Neural progenitor cell (in vitro differentiated cells): ENCODE data around the gene VGLL2. TPM values are rescaled to one million over a fixed set of nuclear protein-coding genes. Genes with fewer than 3 reads are reported as not detected.
"Not testable (repeated sequence)": the region's sequence is repeated elsewhere in the genome, so short reads cannot be mapped to it uniquely, and the experiment has no call there.

Experiments used
- DNase-seq: peaks from one replicate; pipeline ENCODE4 v3.0.0-alpha.2; 2016; ENCODE audit warnings: low spot score
- H2AFZ ChIP-seq: fragments of 200-600 bp; sonication (generic); replicated peaks from 2 replicates; pipeline ENCODE4 v1.6.1; 2016; ENCODE audit warnings: antibody characterized with exemption
- H3F3A ChIP-seq: fragments of 200-600 bp; sonication (generic); 2 replicates; pipeline ENCODE4 v1.6.1; 2016; ENCODE audit warnings: antibody characterized with exemption, low read depth
- H3K27ac ChIP-seq: fragments of 200-600 bp; sonication (generic); 2 replicates; pipeline ENCODE4 v1.5.1; 2016; ENCODE audit warnings: mild to moderate bottlenecking
- H3K27me3 ChIP-seq: fragments of 200-600 bp; sonication (generic); 2 replicates; pipeline ENCODE4 v1.6.1; 2016; ENCODE audit warnings: mild to moderate bottlenecking, moderate library complexity
- H3K36me3 ChIP-seq: fragments of 200-600 bp; sonication (generic); 2 replicates; pipeline ENCODE4 v1.5.1; 2016
- H3K4me1 ChIP-seq: fragments of 200-600 bp; sonication (generic); 2 replicates; pipeline ENCODE4 v1.6.1; 2016; ENCODE audit warnings: mixed run types
- H3K4me2 ChIP-seq: fragments of 200-600 bp; sonication (generic); 2 replicates; pipeline ENCODE4 v1.6.1; 2016
- H3K4me3 ChIP-seq: fragments of 200-600 bp; sonication (generic); 2 replicates; pipeline ENCODE4 v1.5.1; 2016
- H3K79me2 ChIP-seq: fragments of 200-600 bp; sonication (generic); 2 replicates; pipeline ENCODE4 v1.6.1; 2016; ENCODE audit warnings: low read depth
- H3K9ac ChIP-seq: fragments of 200-600 bp; sonication (generic); 2 replicates; pipeline ENCODE4 v1.6.1; 2016
- H3K9me3 ChIP-seq: fragments of 200-600 bp; sonication (generic); 2 replicates; pipeline ENCODE4 v1.5.1; 2016; ENCODE audit warnings: low read depth
- H4K20me1 ChIP-seq: fragments of 200-600 bp; sonication (generic); 2 replicates; pipeline ENCODE4 v1.6.1; 2016; ENCODE audit warnings: low read depth
- H3K27ac Mint-ChIP-seq: 3 replicates; pipeline ENCODE4 v1.8.0; 2021; ENCODE audit warnings: mixed read lengths
- H3K27me3 Mint-ChIP-seq: 2 replicates; pipeline ENCODE4 v1.8.0; 2022; ENCODE audit warnings: low read depth, mild to moderate bottlenecking, inconsistent platforms, moderate library complexity, mixed read lengths; ENCODE audit not compliant: insufficient read depth
- H3K36me3 Mint-ChIP-seq: 3 replicates; pipeline ENCODE4 v1.8.0; 2021; ENCODE audit warnings: mixed read lengths
- H3K4me1 Mint-ChIP-seq: 3 replicates; pipeline ENCODE4 v1.8.0; 2021; ENCODE audit warnings: mixed read lengths
- H3K4me3 Mint-ChIP-seq: 3 replicates; pipeline ENCODE4 v1.8.0; 2021; ENCODE audit warnings: mild to moderate bottlenecking, moderate library complexity, mixed read lengths
- H3K9me3 Mint-ChIP-seq: 3 replicates; pipeline ENCODE4 v1.8.0; 2020; ENCODE audit warnings: mixed read lengths
- EZH2 ChIP-seq: fragments of 200-600 bp; sonication (generic); IDR thresholded peaks from 2 replicates; pipeline ENCODE4 v1.6.1; 2017; ENCODE audit warnings: antibody characterized with exemption, mild to moderate bottlenecking, moderate library complexity
- EZH2phosphoT487 ChIP-seq: fragments of 200-600 bp; sonication (generic); IDR thresholded peaks from 2 replicates; pipeline ENCODE4 v1.6.1; 2017; ENCODE audit warnings: antibody characterized with exemption
- total RNA-seq: library from RNA; depleted of rRNA; stranded (reverse); fragments of >200 nt; gene quantifications from 2 replicates; pipeline ENCODE4 v1.2.3, GENCODE V29; 2015; ENCODE audit warnings: low replicate concordance
- TF ChIP-seq, protein P1 (sequence below): fragments of 200-600 bp; sonication (generic); IDR thresholded peaks from 2 replicates; pipeline ENCODE4 v1.5.1; 2017; ENCODE audit warnings: antibody characterized with exemption, mild to moderate bottlenecking

Gene VGLL2
- total RNA-seq, 1 donor from 2014 or later: not detected

DNA sequence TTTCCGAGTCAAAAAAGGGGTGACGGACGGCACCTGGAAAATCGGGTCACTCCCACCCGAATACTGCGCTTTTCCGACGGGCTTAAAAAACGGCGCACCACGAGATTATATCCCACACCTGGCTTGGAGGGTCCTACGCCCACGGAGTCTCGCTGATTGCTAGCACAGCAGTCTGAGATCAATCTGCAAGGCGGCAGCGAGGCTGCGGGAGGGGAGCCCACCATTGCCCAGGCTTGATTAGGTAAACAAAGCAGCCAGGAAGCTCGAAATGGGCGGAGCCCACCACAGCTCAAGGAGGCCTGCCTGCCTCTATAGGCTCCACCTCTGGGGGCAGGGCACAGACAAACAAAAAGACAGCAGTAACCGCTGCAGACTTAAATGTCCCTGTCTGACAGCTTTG lies 20.4 kb upstream of the VGLL2 start:
- H3K27me3 ChIP-seq, H3F3A ChIP-seq, H3K4me1 Mint-ChIP-seq, H3K9me3 Mint-ChIP-seq, H3K36me3 Mint-ChIP-seq, H3K4me2 ChIP-seq, H3K4me1 ChIP-seq, H3K9me3 ChIP-seq, H3K27ac Mint-ChIP-seq, H3K27ac ChIP-seq, H4K20me1 ChIP-seq, H3K9ac ChIP-seq, H3K79me2 ChIP-seq, H2AFZ ChIP-seq, H3K27me3 Mint-ChIP-seq, H3K36me3 ChIP-seq: not testable (repeated sequence)
- peak; percentile 59 for DNase-seq
- peak overlapping the region; percentile 76 for H3K4me3 Mint-ChIP-seq
- peak overlapping the region; percentile 37 for H3K4me3 ChIP-seq

DNA sequence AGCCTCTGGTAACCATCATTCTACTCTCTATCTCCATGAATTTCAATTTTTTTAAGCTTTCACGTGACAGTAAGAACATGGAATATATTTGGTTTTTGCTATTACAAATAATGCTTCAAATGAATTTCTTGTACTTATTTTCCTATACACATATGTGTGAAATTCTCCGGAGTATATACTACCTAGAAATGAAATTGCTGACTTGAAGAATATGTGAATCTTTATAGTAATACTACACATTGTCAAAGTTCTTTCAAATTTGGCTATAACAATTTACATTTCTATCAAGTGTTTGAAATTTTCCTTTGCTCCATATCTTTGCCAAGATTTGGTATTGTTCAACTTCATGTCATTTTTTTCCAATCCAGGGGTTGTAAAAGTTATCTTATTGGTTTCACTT lies 11.6 kb upstream of the VGLL2 start:
- Histone ChIP-seq H3F3A (no peaks in the 10 kb centered on the region), H3K79me2 (no peaks in the 10 kb centered on the region)
- H3K9me3 Mint-ChIP-seq: peaks cover 3% of the 10 kb centered on the region

DNA sequence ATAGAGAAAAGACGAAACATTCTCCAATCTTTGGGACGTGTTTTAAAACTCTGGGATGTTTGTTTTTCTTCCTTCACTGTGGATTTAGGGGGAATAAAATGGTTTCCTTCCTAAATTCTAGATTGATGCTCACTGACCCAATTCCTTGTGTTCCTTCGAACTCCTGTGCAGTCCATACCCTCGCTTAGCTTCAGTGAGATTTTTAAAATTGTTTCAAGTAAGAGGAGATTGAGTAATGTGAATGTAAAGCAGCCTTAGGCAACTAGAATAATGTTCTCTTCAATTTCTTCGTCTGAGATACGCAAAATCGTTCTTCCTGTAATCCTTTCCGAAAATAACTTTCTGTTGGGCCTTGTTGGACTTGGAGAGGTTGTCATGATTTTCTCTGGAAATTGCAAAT lies 2.6 kb upstream of the VGLL2 start:
- Histone ChIP-seq H2AFZ (no peak overlapping the region), H3K4me3 (no peak overlapping the region), H3K27me3 (peaks cover 84% of the 10 kb centered on the region), H3K36me3 (no peaks in the 10 kb centered on the region), H3K9ac (no peak overlapping the region), H3K79me2 (no peaks in the 10 kb centered on the region), H4K20me1 (peaks cover 21% of the 10 kb centered on the region), H3K9me3 (no peaks in the 10 kb centered on the region), H3K4me2 (no peak overlapping the region), H3K27ac (no peak overlapping the region), H3F3A (peaks cover 11% of the 10 kb centered on the region), H3K4me1 (peaks cover 3% of the 10 kb centered on the region)
- Mint-ChIP-seq H3K27me3 (peaks cover 53% of the 10 kb centered on the region), H3K4me1 (peaks cover 13% of the 10 kb centered on the region), H3K9me3 (peaks cover 3% of the 10 kb centered on the region), H3K4me3 (no peak overlapping the region), H3K36me3 (no peaks in the 10 kb centered on the region), H3K27ac (no peak overlapping the region)
- TF ChIP-seq EZH2: no peak
- TF ChIP-seq, protein P1, sequence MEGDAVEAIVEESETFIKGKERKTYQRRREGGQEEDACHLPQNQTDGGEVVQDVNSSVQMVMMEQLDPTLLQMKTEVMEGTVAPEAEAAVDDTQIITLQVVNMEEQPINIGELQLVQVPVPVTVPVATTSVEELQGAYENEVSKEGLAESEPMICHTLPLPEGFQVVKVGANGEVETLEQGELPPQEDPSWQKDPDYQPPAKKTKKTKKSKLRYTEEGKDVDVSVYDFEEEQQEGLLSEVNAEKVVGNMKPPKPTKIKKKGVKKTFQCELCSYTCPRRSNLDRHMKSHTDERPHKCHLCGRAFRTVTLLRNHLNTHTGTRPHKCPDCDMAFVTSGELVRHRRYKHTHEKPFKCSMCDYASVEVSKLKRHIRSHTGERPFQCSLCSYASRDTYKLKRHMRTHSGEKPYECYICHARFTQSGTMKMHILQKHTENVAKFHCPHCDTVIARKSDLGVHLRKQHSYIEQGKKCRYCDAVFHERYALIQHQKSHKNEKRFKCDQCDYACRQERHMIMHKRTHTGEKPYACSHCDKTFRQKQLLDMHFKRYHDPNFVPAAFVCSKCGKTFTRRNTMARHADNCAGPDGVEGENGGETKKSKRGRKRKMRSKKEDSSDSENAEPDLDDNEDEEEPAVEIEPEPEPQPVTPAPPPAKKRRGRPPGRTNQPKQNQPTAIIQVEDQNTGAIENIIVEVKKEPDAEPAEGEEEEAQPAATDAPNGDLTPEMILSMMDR: no peak
- no peak for DNase-seq

More for the DNA sequence above, 11.6 kb upstream of the VGLL2 start:
- no peak overlapping the region for H3K9ac ChIP-seq
- no peak overlapping the region for H3K4me2 ChIP-seq
- no peaks in the 10 kb centered on the region for H3K4me1 Mint-ChIP-seq
- H3K4me3 ChIP-seq: no peak overlapping the region
- no peak overlapping the region for H3K27ac ChIP-seq
- H3K27me3 ChIP-seq: no peaks in the 10 kb centered on the region
- no peak overlapping the region for H3K27ac Mint-ChIP-seq
- H3K36me3 ChIP-seq: no peaks in the 10 kb centered on the region
- peaks cover 2% of the 10 kb centered on the region for H3K27me3 Mint-ChIP-seq
- TF ChIP-seq, protein P1: no peak
- TF ChIP-seq EZH2 (no peak), EZH2phosphoT487 (no peak)
- no peak overlapping the region for H2AFZ ChIP-seq
- no peaks in the 10 kb centered on the region for H3K36me3 Mint-ChIP-seq
- H3K9me3 ChIP-seq: no peaks in the 10 kb centered on the region
- no peaks in the 10 kb centered on the region for H4K20me1 ChIP-seq
- H3K4me3 Mint-ChIP-seq: no peak overlapping the region
- no peak for DNase-seq
- H3K4me1 ChIP-seq: no peaks in the 10 kb centered on the region

DNA sequence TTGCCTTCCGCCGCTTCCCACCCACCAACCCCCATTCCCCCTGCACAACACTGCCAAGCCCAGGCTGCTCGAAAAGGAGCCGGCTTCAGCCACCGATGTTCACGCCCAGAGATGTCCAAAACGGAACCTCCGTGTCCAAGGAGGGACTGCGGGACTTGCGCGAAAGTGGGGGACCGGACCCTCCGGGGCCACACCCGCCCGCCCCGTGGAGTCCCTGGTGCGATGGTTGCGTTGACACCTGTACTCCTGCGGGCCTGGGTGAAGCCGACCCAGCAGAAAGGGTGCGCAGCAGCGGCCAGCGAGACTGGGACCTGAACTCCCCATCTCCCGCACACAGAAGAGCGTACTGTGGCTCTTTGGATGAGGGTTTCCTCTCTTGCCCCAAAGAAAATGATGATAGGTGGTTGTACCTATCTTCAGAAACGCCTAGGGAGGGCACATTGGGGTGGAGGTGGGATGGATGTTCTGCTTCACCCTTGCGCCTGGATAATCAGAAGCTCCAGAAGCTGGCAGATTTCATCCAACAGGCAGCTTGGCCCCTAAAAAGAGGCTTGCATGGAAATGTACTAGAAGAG lies 1.9 kb upstream of the VGLL2 start:
- Histone ChIP-seq H3K4me1 (peaks cover 3% of the 10 kb centered on the region), H4K20me1 (peaks cover 28% of the 10 kb centered on the region), H3K4me2 (no peak overlapping the region), H3K36me3 (no peaks in the 10 kb centered on the region), H3K9ac (no peak overlapping the region), H3K27ac (no peak overlapping the region), H3K9me3 (no peaks in the 10 kb centered on the region), H3K4me3 (no peak overlapping the region), H3K27me3 (peaks cover 90% of the 10 kb centered on the region), H2AFZ (no peak overlapping the region), H3K79me2 (no peaks in the 10 kb centered on the region), H3F3A (peaks cover 11% of the 10 kb centered on the region)
- Mint-ChIP-seq H3K4me3 (no peak overlapping the region), H3K27ac (no peak overlapping the region), H3K27me3 (peaks cover 59% of the 10 kb centered on the region), H3K9me3 (peaks cover 3% of the 10 kb centered on the region), H3K4me1 (peaks cover 13% of the 10 kb centered on the region), H3K36me3 (no peaks in the 10 kb centered on the region)
- TF ChIP-seq EZH2 (no peak), EZH2phosphoT487 (no peak)
- TF ChIP-seq, protein P1: no peak
- DNase-seq: no peak
